ENCODE data around the gene CAP1. TPM values are rescaled to one million over a fixed set of nuclear protein-coding genes. Genes with fewer than 3 reads are reported as not detected.
A peak's percentile ranks its signal among the peaks of the same experiment; 100 is the strongest.

Gene CAP1
- total RNA-seq, 1 experiment from 2014 or later: 362 TPM

DNA sequence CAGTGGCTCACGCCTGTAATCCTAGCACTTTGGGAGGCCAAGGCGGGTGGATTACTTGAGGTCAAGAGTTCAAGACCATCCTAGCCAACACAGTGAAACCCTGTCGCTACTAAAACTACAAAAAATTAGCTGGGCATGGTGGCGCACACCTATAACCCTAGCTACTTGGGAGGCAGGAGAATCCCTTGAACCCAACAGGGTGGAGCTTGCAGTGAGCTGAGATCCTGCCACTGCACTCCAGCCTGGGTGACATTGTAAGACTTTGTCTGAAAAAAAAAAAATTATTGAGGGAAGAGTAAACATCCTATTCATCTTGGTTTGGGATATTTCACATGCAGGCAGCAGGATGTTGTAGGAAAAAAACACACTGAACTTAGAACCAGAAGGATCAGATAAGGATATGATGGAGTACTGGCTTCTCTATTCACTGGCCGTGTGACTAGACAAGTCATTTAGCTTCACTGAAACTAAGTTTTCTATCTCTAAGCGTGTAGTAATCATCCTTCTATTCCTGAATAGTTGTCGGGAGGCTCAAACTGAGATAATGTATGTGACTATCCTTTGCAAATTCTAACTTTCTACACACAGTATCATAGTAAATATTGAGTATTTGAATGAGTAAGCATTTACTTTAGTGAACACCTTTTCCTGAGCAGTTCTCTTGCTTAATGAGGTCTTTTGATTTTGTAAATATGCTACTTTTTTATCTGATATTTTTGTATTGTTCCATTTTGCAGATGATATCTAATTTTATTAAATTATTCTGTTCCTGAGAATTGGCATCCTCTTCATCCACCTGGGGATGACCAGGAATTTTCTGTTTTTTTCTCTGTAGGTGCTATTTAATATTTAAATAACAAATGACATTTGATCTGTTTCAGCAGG is 18.2 kb downstream of the CAP1 start:
- no peak for DNase-seq (ENCODE audit: low spot score)

DNA sequence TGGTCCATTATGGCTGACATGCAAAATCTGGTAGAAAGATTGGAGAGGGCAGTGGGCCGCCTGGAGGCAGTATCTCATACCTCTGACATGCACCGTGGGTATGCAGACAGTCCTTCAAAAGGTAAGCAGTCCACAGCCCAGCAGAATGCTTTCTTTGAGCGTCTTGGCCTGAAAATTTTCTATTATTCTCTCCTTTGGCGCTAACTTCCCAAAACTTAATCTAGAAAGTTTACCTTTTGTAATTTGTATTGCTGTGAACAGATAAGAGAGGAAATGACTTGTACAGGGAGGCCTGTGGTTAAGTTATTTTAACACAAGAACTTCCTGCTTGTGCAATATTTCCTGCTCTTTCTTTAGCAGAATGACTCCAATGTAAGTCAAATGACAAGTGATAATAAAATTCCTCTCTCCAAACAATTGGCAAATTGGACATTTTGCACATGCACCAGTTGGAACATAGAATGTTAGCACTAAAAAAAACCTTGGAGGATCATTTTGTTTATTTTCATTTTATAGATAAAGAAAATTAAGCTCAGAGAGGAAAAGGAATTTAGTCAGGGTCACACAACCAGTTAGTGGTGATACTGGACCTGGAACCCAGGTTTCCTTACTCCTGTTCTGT is 18.9 kb downstream of the CAP1 start:
- DNase-seq (ENCODE audit: low spot score): peak; percentile 38

DNA sequence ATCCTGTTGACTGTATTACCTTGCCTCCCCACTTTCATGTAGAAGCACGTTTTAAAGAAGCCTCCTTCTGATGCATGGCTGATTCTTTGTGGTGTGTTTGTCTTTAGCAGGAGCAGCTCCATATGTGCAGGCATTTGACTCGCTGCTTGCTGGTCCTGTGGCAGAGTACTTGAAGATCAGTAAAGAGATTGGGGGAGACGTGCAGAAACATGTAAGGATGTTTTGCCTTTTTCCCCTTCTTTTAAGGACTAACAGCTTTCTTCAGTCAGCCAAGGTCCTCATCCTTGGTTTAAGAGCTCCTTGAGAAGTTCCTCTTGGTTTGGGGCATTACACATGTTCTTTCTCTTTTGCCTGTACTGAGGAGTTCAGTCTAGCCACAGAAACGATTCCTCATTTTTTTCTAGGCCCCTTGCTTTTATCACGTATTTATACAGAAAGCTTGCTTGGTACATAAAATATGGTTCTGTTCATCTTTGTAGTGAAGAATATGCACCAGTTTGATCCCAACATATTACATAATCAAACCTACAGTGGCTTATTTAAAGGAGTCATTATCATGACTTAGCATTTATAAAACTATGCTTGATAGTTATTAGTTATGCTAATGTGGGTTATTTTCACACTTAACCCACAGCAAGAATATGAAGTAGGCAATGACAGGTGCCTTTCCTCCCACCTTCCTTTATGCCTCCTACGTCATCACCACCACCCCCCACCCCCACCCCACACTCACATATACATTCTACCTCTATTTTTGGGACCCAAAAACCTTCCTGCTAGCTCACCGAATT is 19.6 kb downstream of the CAP1 start:
- DNase-seq (ENCODE audit: low spot score): no peak

DNA sequence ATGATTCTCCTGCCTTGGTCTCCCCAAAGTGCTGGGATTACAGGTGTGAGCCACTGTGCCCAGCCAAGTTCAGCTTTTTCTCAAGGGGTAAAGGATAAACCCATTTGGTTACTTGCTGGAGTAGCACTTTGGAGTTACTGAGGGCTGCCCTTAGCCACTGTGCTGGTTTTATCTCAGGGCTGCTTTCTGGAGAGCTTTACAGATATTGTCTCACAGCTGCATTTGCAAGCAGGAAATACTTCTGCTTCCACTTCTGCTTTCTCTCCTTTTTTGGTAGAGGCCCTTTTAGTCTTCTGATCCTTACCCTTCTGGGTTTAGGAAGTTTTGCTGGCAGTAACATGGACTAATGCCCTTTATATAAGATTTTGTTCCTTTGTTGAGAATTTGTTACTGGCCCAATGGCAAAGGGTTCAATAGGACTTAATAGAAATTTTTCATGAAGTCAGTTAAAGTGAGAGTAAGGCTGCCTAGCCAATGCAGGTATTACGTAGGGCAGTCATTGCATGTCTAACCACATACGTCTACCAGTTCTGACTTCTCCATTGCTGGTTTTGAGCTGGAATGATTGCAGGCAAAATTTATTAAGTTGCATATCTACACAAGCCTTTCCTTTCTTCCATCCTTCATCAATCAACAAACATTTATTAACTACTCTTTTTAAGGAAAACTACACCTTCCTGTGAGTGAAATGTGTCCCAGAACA is 24.4 kb downstream of the CAP1 start:
- DNase-seq (ENCODE audit: low spot score): no peak

DNA sequence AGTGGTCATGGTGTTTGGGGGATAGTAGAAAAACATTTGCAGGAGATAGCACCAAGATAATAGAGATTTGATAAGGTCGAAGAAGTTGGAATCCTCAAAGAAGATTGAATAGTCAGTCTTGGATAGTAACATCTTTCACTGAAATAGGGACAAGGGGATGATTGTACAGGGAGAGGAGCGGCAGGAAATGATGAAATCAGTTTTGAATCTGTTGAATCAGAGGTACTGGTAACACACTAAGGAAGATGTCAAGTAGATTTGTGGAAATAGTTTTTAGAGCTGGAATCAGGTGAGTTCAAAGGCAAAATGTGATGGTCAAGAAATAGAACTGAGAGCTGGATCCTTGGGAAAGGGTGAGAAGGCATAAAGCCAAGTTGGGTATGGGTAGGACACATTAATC is 26.5 kb downstream of the CAP1 start:
- DNase-seq (ENCODE audit: low spot score): no peak

DNA sequence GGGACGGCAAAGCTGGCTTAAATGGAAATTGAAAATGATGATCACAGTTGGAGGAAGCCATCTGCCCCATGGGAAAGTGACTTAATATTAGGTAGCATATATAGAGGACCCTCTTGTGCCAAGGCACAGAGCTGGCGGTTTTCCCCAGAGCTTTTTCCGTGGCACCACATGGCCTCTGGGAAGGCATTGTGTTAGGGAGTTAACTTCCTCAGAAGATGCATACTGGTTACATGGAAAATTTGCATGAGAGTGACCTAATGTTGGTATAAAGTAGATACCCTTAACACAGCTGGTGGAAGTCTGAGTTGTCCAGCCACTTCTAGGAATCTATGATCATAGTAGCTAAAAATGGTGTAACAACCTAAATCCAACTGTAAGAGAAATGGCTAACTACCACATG is 27.3 kb downstream of the CAP1 start:
- no peak for DNase-seq (ENCODE audit: low spot score)

DNA sequence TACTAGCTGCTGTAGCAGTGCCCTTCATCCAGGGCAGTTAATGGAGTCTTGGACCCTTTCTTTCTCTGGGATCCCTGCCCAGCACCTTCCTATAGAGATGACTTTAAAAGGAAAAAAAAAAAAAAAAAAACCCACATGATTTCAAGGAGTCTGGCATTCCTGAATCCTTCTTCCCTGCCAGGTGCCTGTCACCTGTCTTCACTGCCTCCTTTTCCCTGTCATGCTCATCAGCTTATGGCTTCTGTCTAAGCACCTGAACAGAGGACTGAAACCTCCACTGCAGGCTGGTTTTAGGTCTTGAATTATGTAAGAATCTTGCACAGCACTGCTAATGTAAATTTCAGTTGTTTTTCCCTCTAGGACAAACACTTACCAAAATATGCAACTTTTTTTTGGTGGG is 31.6 kb downstream of the CAP1 start:
- DNase-seq (ENCODE audit: low spot score): no peak

DNA sequence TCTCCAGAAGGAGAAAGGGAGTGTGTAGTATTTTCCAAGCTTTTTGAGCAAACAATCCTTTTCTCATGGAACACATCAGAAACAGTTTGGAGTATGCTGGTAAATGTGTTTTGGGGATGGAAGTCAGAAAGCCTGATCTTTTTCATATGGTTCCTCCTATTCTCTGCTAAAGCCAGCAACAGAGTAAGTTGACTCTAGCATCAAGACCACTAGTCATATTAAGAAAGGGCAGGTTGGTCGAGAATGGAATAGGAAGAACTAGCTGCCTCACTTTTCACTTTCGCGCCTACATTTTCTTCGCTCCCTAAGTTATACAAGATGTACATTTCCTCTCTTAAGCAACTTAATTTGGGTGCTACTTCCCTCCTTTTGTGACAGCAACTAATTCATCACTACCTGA is 32.5 kb downstream of the CAP1 start:
- DNase-seq (ENCODE audit: low spot score): no peak

DNA sequence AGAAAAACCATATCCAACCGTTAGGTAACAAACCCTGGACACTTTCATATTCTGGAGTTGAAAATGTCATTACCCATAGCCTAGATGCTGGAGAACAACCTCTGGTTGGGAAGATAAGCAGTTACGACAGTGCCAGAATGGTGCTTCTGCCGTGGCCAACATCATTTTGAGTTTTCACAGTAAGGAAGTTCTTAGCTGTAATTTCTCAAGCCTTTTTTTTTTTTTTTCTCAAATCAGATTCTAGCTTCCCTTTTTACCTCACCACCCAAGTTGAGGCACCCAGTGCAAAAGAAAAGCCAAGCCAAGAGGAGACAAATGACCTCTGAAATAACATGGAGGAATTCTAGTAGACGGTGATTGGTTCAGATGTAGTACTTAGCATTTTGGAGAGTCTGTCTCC is 34.7 kb downstream of the CAP1 start:
- DNase-seq (ENCODE audit: low spot score): no peak

DNA sequence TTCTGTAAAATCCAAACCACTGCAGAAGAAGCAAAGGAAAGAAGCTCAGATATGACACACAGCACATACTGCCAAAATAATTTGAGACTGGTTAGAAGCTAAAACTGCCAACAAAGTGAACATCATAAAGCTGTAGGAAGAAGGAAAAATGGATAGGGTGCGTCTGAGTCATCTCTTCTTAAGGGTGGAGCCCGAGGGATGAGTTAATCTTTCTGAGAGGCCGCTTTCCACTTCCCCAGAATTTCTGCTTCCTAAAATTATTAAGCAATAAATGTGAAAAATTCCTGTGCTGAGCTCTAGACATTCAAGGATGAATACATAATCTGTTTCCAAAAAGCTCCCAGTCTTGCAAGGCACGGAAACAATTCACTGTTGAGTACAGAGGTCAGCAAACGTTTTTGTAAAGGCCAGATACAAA is 36.4 kb downstream of the CAP1 start:
- DNase-seq (ENCODE audit: low spot score): no peak

DNA sequence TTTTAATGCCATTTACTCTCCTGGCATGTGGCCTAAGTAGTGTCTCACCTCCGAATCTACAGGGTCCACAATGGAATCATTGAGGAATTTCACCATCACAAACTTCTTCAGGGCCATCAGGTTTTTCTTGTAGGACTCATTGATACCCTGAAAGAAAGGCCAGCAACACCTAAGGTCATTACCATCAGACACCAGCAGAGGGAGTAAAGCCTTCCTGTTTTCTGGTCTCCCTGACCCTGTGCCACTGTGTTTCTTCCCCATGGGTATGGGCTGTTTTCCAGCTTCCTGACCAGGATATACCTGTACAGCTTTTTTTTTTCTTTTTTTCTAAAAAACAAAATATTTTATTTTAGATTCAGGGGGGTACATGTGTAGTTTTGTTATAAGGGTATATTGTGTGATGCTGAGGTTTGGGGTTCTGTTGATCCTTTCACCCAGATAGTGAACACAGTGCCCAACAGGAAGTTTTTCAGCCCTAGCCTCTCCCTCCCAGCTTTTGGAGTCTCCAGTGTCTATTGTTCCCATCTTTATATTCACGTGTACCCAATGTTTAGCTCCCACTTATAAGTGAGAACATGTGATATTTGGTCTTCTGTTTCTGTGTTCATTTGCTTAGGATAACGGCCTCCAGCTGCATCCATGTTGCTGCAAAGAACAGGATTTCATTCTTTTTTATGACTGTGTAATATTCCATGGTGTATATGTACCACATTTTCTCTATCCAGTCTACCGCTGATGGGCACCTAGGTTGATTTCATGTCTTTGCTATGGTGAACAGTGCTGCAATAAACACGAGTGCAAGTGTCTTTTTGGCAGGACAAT is 38.2 kb downstream of the CAP1 start:
- peak; percentile 54 for DNase-seq (ENCODE audit: low spot score)

DNA sequence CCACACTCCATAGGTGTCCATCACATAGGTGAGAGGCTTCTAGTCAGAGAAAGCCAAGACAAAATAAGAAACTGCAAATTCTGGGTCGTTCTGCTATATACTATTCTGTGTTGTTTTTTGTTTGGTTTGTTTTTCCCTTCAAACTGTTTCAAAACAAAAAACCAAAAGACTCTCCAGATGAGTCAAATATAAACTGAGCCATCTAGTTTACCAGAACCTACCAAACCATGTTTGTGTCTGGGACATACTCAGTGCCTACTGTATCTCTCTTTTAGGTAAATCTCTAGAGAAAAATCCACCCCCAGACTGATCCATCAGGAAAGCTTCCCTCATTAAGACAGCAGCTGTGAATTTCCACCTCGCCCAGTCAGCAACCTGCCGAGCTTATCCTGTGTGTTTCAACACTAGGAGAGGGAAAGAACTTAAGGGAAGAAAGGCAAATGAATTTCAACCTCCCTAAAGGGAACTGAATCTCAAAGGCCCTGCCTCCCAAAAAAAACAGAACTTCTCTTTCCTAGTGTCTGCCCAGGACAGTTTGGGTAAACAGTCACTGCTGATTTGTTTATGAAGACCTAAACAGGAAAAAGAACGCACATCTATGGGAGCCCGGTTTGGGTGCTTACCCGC is 39.4 kb downstream of the CAP1 start:
- no peak for DNase-seq (ENCODE audit: low spot score)

DNA sequence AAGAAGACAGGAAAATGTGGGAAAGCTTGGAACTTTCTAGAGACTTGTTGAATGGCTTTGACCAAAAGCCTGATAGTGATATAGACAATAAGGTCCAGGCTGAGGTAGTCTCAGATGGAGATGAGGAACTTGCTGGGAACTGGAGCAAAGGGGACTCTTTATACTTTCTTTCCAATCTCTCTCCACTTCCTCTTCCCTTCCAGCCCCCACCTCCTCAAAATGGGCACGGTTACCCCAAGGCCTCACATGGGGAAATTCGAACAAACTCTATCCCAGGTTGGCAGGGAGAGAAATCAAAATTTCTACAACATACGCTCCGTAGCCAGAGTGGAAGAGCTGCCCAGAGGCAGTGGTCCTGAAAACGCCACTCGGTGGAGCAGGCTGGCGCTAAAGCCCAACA is 41.3 kb downstream of the CAP1 start:
- DNase-seq (ENCODE audit: low spot score): no peak

DNA sequence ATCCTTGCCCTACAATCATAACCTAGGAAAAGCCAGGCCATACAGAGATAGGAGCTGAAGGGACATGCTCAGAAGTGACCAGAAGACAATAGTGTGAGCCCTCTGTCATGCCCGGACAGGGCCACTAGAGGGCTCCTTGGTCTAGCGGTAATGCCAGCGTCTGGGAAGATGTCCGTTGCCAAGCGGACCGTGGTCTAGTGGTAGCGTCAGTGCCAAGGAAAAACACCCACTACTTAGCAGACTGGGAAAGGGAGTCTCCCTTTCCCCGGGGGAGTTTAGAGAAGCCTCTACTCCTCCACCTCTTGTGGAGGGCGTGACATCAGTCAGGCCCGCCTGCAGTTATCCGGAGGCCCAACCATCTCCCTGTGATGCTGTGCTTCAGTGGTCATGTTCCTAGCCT is 44.2 kb downstream of the CAP1 start:
- DNase-seq (ENCODE audit: low spot score): peak; percentile 67

DNA sequence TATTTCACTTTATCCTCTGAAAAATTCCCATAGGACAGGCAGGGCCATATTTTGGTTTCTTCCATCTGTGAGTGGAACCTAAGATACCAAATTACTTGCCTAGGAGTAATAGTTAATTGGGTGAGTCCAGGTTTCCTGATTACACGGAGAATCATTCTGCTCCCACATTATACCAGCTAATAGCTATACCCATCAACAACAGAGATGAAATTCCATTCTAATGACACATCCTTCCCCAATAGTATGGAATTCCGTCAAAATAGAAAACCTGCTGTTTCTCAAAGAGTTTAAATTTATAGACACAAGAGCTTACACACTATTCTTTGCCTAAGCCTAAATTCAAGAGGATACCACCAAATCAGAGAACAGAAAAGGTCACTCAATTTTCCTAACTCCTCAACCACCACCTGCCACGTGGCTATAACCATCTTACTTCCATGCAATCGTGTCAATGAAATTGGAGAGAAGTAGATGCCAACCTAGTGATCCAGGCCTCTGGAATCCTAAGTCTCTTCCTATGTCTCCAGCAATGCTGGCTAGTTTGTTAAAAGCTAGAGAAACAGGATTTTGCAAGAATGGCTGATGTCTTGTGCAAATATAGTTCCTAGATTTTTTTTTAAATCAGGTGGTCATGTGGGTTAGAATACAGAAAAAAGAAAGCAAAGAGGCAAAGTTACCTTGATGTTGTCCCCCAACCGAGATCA is 50.3 kb downstream of the CAP1 start:
- no peak for DNase-seq (ENCODE audit: low spot score)

DNA sequence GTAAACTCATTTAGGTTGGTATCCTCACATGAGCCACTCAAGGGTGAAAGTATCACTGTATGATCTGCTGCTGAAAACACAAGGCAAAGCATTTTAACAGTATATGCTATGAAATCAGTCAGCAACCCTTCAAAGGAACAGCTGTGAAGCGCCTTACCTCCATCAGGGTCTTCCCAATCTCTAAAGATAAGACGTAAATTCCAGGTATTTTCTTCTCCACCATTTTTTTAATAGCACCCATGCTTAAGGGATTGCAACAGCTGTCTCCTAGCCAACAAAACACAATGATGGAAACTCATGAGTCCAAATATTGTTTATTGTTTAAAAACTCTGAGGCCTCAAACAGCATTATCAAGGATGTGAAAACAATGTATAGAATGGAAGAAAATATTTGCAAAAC is 51.7 kb downstream of the CAP1 start:
- DNase-seq (ENCODE audit: low spot score): no peak

DNA sequence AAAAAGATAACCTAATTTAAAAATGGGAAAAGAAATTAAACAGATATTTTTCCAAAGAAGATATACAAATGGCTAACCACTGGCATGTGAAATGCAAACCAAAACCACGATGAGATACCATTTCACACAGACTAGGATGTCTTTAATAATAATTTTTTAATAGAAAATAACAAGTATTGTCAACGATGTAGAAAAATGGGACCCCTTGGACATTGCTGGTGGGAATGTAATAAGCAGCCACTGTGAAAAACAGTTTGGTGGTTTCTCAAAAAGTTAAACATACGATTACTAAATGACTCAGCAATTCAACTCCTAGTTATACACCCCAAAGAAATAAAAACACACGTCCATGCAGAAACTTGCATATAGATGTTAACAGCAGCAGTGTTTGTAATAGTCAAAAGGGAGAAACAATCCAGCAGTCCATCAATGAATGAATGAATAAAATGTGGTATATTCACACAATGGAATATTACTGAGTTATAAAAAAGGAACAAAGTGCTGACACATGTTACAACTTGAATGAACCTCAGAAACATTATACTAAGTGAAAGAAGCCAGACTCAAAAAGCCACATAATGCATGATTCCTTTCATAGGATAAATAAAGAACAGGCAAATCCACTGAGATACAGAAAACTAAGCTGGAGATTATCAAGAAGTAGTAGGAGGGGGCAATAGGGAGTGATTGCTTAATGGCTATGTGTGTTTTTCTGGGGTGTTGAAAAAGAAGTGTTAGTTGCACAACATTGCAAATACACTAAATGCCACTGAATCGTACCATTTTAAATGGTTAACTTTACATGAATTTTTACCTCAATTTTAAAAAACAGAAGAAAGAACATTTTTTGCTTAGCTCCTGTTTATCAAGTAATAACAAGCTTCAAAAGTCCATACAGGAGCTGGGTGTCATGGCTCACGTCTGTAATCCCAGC is 52.4 kb downstream of the CAP1 start:
- no peak for DNase-seq (ENCODE audit: low spot score)

DNA sequence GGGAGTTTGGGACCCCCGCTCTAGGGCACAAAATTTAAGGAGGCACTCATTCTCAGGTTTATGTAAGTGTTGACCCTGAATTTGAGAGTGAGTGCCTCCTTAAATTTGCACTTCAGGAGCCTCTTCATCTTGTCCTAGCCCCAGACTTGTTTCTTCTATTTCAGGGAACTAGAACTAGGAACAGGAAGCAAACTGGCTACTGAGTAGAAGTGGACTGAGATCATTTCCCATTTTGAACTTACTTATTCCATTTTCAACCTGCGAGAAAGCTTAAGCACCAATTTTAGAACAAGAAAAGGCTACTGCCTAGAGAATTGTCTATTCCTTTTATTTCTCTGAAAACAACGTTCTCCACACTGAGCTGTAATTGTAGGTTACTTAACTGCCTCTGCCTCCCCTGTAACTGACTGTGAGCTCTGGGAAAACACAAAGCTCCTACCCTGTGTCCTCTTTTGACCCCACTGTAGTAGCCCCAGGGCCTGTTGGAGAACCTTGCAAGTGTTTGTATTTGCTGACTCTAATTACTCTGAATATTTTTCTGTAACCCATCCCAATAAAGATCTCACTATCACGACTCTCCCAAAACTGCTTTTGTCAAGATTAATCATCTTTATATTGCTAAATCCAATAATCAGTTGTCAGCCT is 54.1 kb downstream of the CAP1 start:
- DNase-seq (ENCODE audit: low spot score): no peak
